ENCODE results near the gene LRRN4. TPM values are rescaled to one million over a fixed set of nuclear protein-coding genes. Genes with fewer than 3 reads are reported as not detected.

Gene LRRN4
- total and polyA plus RNA-seq, 2 experiments from 2014 or later = 19.2 to 94.5 TPM

DNA sequence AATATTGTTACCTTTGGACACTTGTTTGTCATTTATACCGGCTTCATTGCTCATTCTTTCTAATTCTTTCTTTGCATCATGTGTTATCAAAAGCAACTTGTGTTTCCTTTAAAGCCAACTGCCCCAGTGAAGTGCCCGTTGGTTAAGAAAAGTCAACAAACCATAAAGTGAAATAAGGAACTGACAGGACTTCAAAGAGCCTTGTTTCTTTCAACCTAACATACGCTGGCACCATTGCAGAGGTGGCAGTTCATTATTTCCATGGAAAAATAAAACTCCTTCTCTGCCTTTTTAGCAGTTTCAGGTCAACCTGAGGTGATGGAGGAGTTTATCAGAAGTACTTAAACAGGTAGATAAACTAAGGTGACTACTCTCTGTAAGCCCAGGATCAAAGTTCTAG, 40.2 kb upstream of the LRRN4 start:
- WGBS (ENCODE audit: low lambda C conversion rate, missing lambda C conversion rate) = 72% methylated on average over 3 of the region's 3 CpGs
- Histone ChIP-seq H3K4me1 (ENCODE audit: insufficient read depth) (peaks cover 4% of the 10 kb centered on the region), H3K4me2 (no peak overlapping the region), H3K4me3 (no peak overlapping the region), H3K79me2 (no peaks in the 10 kb centered on the region), H2AFZ (no peak overlapping the region), H3K9me2 (replicated peaks; ENCODE audit: insufficient read depth) (no peaks in the 10 kb centered on the region), H4K20me1 (ENCODE audit: insufficient read depth, poor library complexity, severe bottlenecking) (no peaks in the 10 kb centered on the region), H3K27me3 (no peaks in the 10 kb centered on the region), H3K36me3 (replicated peaks; ENCODE audit: insufficient read depth, low read depth) (no peaks in the 10 kb centered on the region), H3K9me3 (ENCODE audit: low read depth) (no peaks in the 10 kb centered on the region), H3K27ac (peak overlapping the region; percentile 32)
- DNase-seq (ENCODE audit: low spot score) = no peak
- TF ChIP-seq, protein P1, sequence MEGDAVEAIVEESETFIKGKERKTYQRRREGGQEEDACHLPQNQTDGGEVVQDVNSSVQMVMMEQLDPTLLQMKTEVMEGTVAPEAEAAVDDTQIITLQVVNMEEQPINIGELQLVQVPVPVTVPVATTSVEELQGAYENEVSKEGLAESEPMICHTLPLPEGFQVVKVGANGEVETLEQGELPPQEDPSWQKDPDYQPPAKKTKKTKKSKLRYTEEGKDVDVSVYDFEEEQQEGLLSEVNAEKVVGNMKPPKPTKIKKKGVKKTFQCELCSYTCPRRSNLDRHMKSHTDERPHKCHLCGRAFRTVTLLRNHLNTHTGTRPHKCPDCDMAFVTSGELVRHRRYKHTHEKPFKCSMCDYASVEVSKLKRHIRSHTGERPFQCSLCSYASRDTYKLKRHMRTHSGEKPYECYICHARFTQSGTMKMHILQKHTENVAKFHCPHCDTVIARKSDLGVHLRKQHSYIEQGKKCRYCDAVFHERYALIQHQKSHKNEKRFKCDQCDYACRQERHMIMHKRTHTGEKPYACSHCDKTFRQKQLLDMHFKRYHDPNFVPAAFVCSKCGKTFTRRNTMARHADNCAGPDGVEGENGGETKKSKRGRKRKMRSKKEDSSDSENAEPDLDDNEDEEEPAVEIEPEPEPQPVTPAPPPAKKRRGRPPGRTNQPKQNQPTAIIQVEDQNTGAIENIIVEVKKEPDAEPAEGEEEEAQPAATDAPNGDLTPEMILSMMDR (IDR thresholded peaks at IDR 0.05; ENCODE audit: poor library complexity) = no peak
- TF ChIP-seq EZH2 (IDR thresholded peaks at IDR 0.05; ENCODE audit: borderline replicate concordance) (no peak), EZH2phosphoT487 (IDR thresholded peaks at IDR 0.05; ENCODE audit: low read depth, severe bottlenecking, unreplicated experiment) (no peak)

DNA sequence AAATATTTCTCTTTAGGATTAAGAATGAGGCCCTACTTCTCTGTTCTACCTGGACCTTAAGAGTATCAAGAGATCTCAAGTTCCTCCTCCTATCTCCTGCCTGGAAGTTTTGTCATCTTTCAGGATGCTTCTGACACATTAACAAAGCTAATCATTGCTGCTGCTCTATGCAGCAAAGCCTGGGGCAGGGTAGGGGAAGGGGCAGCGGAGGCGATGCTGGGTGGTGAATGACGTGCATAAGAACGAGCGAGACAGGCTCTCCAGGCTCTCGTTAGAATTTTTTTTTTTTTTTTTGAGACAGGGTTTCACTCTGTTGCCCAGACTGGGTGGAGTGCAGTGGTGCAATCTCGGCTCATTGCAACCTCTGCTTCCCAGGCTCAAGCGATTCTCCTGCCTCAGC, 37.8 kb upstream of the LRRN4 start:
- no peak for DNase-seq (ENCODE audit: low spot score)
- Histone ChIP-seq H3K4me3 (no peak overlapping the region), H3K9me2 (replicated peaks; ENCODE audit: insufficient read depth) (no peaks in the 10 kb centered on the region), H3K27ac (no peak overlapping the region), H3K27me3 (no peaks in the 10 kb centered on the region), H3K79me2 (no peaks in the 10 kb centered on the region), H2AFZ (no peak overlapping the region), H3K4me2 (no peak overlapping the region), H3K9me3 (ENCODE audit: low read depth) (no peaks in the 10 kb centered on the region), H3K36me3 (replicated peaks; ENCODE audit: insufficient read depth, low read depth) (no peaks in the 10 kb centered on the region), H4K20me1 (ENCODE audit: insufficient read depth, poor library complexity, severe bottlenecking) (no peaks in the 10 kb centered on the region), H3K4me1 (ENCODE audit: insufficient read depth) (peaks cover 4% of the 10 kb centered on the region)
- WGBS (ENCODE audit: low lambda C conversion rate, missing lambda C conversion rate) = 79% methylated on average over 8 of the region's 8 CpGs
- TF ChIP-seq EZH2phosphoT487 (IDR thresholded peaks at IDR 0.05; ENCODE audit: low read depth, severe bottlenecking, unreplicated experiment) = no peak
- TF ChIP-seq EZH2 (IDR thresholded peaks at IDR 0.05; ENCODE audit: borderline replicate concordance) = no peak
- TF ChIP-seq, protein P1 (IDR thresholded peaks at IDR 0.05; ENCODE audit: poor library complexity) = no peak

DNA sequence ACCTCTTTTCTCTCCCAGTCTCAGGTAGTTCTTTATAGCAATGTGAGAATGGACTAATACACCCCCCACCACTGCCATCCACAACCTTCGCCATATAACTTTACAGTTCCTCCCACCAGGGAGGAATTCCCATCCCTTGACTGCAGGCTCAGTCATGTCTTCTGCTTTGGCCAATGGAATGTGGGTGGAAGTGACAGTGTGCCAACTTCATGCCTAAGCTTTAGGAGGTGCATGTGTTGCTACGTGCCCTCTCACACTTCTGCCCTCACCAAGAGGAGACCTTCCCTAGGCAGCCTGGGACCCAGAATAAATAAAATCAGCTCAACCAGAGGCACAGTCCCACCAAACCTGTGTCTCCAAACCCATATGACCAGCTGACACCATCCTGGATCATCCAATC, 33.0 kb upstream of the LRRN4 start:
- no peaks in the 10 kb centered on the region for H3K36me3 ChIP-seq (replicated peaks; ENCODE audit: insufficient read depth, low read depth)
- TF ChIP-seq EZH2phosphoT487 (IDR thresholded peaks at IDR 0.05; ENCODE audit: low read depth, severe bottlenecking, unreplicated experiment) = no peak
- TF ChIP-seq, protein P1 (IDR thresholded peaks at IDR 0.05; ENCODE audit: poor library complexity) = no peak
- no peak for TF ChIP-seq EZH2 (IDR thresholded peaks at IDR 0.05; ENCODE audit: borderline replicate concordance)
- H3K4me2 ChIP-seq = no peak overlapping the region
- H4K20me1 ChIP-seq (ENCODE audit: insufficient read depth, poor library complexity, severe bottlenecking) = no peaks in the 10 kb centered on the region
- WGBS (ENCODE audit: low lambda C conversion rate, missing lambda C conversion rate) = 71% methylated on average over 2 of the region's 2 CpGs
- H3K9me2 ChIP-seq (replicated peaks; ENCODE audit: insufficient read depth) = no peaks in the 10 kb centered on the region
- H3K4me3 ChIP-seq = no peak overlapping the region
- H3K27me3 ChIP-seq = no peaks in the 10 kb centered on the region
- no peak overlapping the region for H2AFZ ChIP-seq
- no peaks in the 10 kb centered on the region for H3K4me1 ChIP-seq (ENCODE audit: insufficient read depth)
- H3K79me2 ChIP-seq = no peaks in the 10 kb centered on the region
- no peaks in the 10 kb centered on the region for H3K9me3 ChIP-seq (ENCODE audit: low read depth)
- H3K27ac ChIP-seq = no peak overlapping the region
- DNase-seq (ENCODE audit: low spot score) = no peak

DNA sequence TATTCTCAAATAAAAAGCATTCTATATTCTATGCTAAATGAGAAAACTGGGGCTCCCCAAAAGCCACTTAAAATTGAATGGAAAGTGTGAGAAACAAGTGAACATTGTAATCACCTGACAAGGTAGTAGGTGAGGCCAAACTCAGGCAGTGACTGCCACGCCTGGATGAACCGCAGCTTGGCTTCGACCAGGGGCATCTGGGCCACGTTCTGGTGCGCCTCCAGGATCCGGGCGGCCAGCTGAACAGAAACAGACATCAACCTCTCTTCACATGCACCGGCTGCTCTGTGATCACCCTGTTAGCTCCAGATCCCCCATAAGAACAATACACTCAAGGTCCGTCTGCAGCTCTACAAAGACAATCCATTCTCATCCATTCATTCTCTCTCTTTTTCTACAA, 30.1 kb upstream of the LRRN4 start:
- no peak overlapping the region for H3K27ac ChIP-seq
- no peak overlapping the region for H3K4me2 ChIP-seq
- H3K4me3 ChIP-seq = no peak overlapping the region
- H2AFZ ChIP-seq = no peak overlapping the region
- no peaks in the 10 kb centered on the region for H3K36me3 ChIP-seq (replicated peaks; ENCODE audit: insufficient read depth, low read depth)
- no peaks in the 10 kb centered on the region for H3K9me2 ChIP-seq (replicated peaks; ENCODE audit: insufficient read depth)
- no peak for DNase-seq (ENCODE audit: low spot score)
- H3K79me2 ChIP-seq = no peaks in the 10 kb centered on the region
- H4K20me1 ChIP-seq (ENCODE audit: insufficient read depth, poor library complexity, severe bottlenecking) = no peaks in the 10 kb centered on the region
- H3K4me1 ChIP-seq (ENCODE audit: insufficient read depth) = no peaks in the 10 kb centered on the region
- H3K27me3 ChIP-seq = no peaks in the 10 kb centered on the region
- TF ChIP-seq, protein P1 (IDR thresholded peaks at IDR 0.05; ENCODE audit: poor library complexity) = no peak
- TF ChIP-seq EZH2 (IDR thresholded peaks at IDR 0.05; ENCODE audit: borderline replicate concordance) (no peak), EZH2phosphoT487 (IDR thresholded peaks at IDR 0.05; ENCODE audit: low read depth, severe bottlenecking, unreplicated experiment) (no peak)
- H3K9me3 ChIP-seq (ENCODE audit: low read depth) = no peaks in the 10 kb centered on the region
- 89% methylated on average over 9 of the region's 9 CpGs for WGBS (ENCODE audit: low lambda C conversion rate, missing lambda C conversion rate)

Measured in hepatocyte (in vitro differentiated cells).